ENCODE results near the gene SART1.

GRCh38 chr11:65960824-65961266 is 689 bp upstream of the SART1 start:
- TF ChIP-seq POLR2A (IDR thresholded peaks at IDR 0.05; ENCODE audit: low read length), result no peak
- TF ChIP-seq GATA1 (IDR thresholded peaks at IDR 0.05; ENCODE audit: low read depth, low read length), result no peak
